Endothelial cell of umbilical vein (primary cell): ENCODE data around the gene TFF1. TPM values are rescaled to one million over a fixed set of nuclear protein-coding genes. Genes with fewer than 3 reads are reported as not detected.

Source experiments
- BruUV-seq: library from RNA; stranded (reverse); fragments of 400-500 nt; replicated peaks from 2 replicates; lab custom pipeline; 2021; lab: Mats Ljungman, UMichigan
- CTCF ChIA-PET: fragments of 300-600, 350-600 bp; sonication (Branson Sonifier 250); formaldehyde crosslinking; loops from one replicate; lab custom pipeline; 2021; ENCODE audit warnings: antibody characterized with exemption, inconsistent platforms; lab: Charles Lee
- POLR2A ChIA-PET: fragments of 300-600, 350-600 bp; sonication (Branson Sonifier 250); formaldehyde crosslinking; loops from one replicate; lab custom pipeline; 2021; ENCODE audit warnings: antibody characterized with exemption, inconsistent platforms; lab: Charles Lee
- DNase-seq: peaks from one replicate; pipeline ENCODE4 v3.0.0-alpha.2; 2011; ENCODE audit warnings: low read depth, low spot score
- FAIRE-seq: peaks from 2 replicates; lab custom pipeline; 2011; peaks lifted over from hg19 to GRCh38; lab: Jason Lieb, UNC
- H2AFZ ChIP-seq: 2 replicates; pipeline ENCODE4 v1.6.0; 2012; ENCODE audit warnings: low read depth, low read length, control low read depth, inconsistent platforms
- H3K27ac ChIP-seq: 2 replicates; pipeline ENCODE4 v1.5.1; 2011; ENCODE audit warnings: low read depth, mild to moderate bottlenecking, control low read depth, low read length, moderate library complexity; ENCODE audit not compliant: insufficient read depth
- H3K27me3 ChIP-seq, 2 experiments: 2 replicates each; pipeline versions ENCODE4 v1.6.0 to v1.6.1; 2011; ENCODE audit warnings: low read length in 2 of 2, mixed read lengths in 1 of 2; ENCODE audit not compliant: control insufficient read depth in 2 of 2, insufficient read depth in 2 of 2
- H3K36me3 ChIP-seq, 2 experiments: 2 replicates in 1 of 2; 3 replicates in 1 of 2; pipeline ENCODE4 v1.5.1; 2011; ENCODE audit warnings: low read length in 2 of 2, mild to moderate bottlenecking in 1 of 2, moderate library complexity in 1 of 2; ENCODE audit not compliant: control insufficient read depth in 2 of 2, insufficient read depth in 2 of 2; ENCODE audit errors: extremely low read depth in 1 of 2
- H3K4me1 ChIP-seq: 3 replicates; pipeline ENCODE4 v1.5.1; 2011; ENCODE audit warnings: mild to moderate bottlenecking, low read length; ENCODE audit not compliant: control insufficient read depth, insufficient read depth; ENCODE audit errors: extremely low read depth
- H3K4me2 ChIP-seq: 2 replicates; pipeline ENCODE4 v1.6.1; 2011; ENCODE audit warnings: low read length, control low read depth, mixed read lengths; ENCODE audit not compliant: insufficient read depth
- H3K4me3 ChIP-seq, 3 experiments: fragments of 200-600 bp in 1 of 3; sonication (generic), shearing (Covaris generic) in 1 of 3; replicated peaks in 1 of 3; 2 replicates each; pipeline ENCODE4 v1.5.1; 2011 to 2016; ENCODE audit warnings: control low read depth in 3 of 3, low read length in 3 of 3, mild to moderate bottlenecking in 2 of 3, inconsistent platforms in 1 of 3, low read depth in 1 of 3, moderate library complexity in 1 of 3; ENCODE audit not compliant: insufficient read depth in 1 of 3
- H3K79me2 ChIP-seq: 2 replicates; pipeline ENCODE4 v1.6.0; 2012; ENCODE audit warnings: low read length, inconsistent platforms; ENCODE audit not compliant: control insufficient read depth, insufficient read depth
- H3K9ac ChIP-seq: replicated peaks from 2 replicates; pipeline ENCODE3; 2011; ENCODE audit warnings: low read length, control low read depth; ENCODE audit not compliant: insufficient read depth; ENCODE audit errors: extremely low read depth
- H3K9me1 ChIP-seq: replicated peaks from 3 replicates; pipeline ENCODE4 v1.6.0; 2011; ENCODE audit warnings: mild to moderate bottlenecking, low read length; ENCODE audit not compliant: control insufficient read depth, insufficient read depth; ENCODE audit errors: extremely low read depth
- H3K9me3 ChIP-seq: replicated peaks from 2 replicates; pipeline ENCODE4 v1.5.1; 2012; ENCODE audit warnings: low read length, inconsistent platforms; ENCODE audit not compliant: control insufficient read depth, insufficient read depth
- H4K20me1 ChIP-seq: replicated peaks from 2 replicates; pipeline ENCODE3; 2011; ENCODE audit warnings: mild to moderate bottlenecking, low read length; ENCODE audit not compliant: control insufficient read depth, insufficient read depth; ENCODE audit errors: extremely low read depth
- EZH2 ChIP-seq: IDR thresholded peaks from 2 replicates; pipeline ENCODE4 v1.6.1; 2012; ENCODE audit warnings: borderline replicate concordance, low read depth, mild to moderate bottlenecking, moderate library complexity, low read length, inconsistent platforms; ENCODE audit not compliant: severe bottlenecking
- FOS ChIP-seq: IDR thresholded peaks from 2 replicates; pipeline ENCODE4 v1.6.1; 2011; ENCODE audit warnings: mild to moderate bottlenecking, low read length, moderate library complexity, borderline replicate concordance; ENCODE audit not compliant: insufficient read depth
- GATA2 ChIP-seq: IDR thresholded peaks from 2 replicates; pipeline ENCODE4 v1.7.0; 2011; ENCODE audit warnings: low read depth, mild to moderate bottlenecking, moderate library complexity, mixed read lengths, low read length; ENCODE audit not compliant: insufficient read length, insufficient read depth
- JUN ChIP-seq: IDR thresholded peaks from 2 replicates; pipeline ENCODE4 v1.6.1; 2011; ENCODE audit warnings: borderline replicate concordance, low read depth; ENCODE audit not compliant: insufficient read length, insufficient read depth
- MYC ChIP-seq: IDR thresholded peaks from one replicate; pipeline ENCODE4 v1.6.1; 2011; ENCODE audit warnings: mild to moderate bottlenecking, low read depth, low read length
- POLR2A ChIP-seq: IDR thresholded peaks from 2 replicates; pipeline ENCODE4 v1.6.1; 2012; ENCODE audit warnings: low read depth, mild to moderate bottlenecking, control low read depth, low read length
- POLR2AphosphoS5 ChIP-seq: IDR thresholded peaks from 2 replicates; pipeline ENCODE4 v1.6.1; 2012; ENCODE audit warnings: low read depth, mild to moderate bottlenecking, control low read depth, low read length, moderate library complexity; ENCODE audit not compliant: insufficient read depth
- dilution Hi-C: fragments of 300-500 bp; cut with MboI; formaldehyde crosslinking; loops from one replicate; pipeline ENCODE4 v1.15.0; 2019; ENCODE audit warnings: low sequenced_read_pairs; ENCODE audit not compliant: extremely low pct_ligation_motif_present
- intact Hi-C: fragments of 100-400 bp; cut with micrococcal nuclease; formaldehyde crosslinking; loops from one replicate; pipeline ENCODE4 v1.10.0; 2022
- polyA plus RNA-seq, 4 experiments: library from polyadenylated mRNA; depleted of rRNA in 3 of 4; stranded (reverse) in 3 of 4; unstranded in 1 of 4; fragments of >200 nt; gene quantifications; 2 replicates each; pipeline versions ENCODE4 v1.2.1 to v1.2.3, GENCODE V29; 2011 to 2012; ENCODE audit warnings: missing spikeins in 1 of 4
- total RNA-seq: library from RNA; stranded (reverse); gene quantifications from 2 replicates; pipeline ENCODE4 v1.2.3, GENCODE V29; 2021
- TF ChIP-seq, protein P1 (sequence below): IDR thresholded peaks from 2 replicates; pipeline ENCODE4 v1.6.1; 2011; ENCODE audit not compliant: insufficient read depth, insufficient read length
- TF ChIP-seq, protein P2 (sequence below), 2 donors: IDR thresholded peaks; 1 replicate in 1 of 2; 2 replicates in 1 of 2; pipeline ENCODE4 v1.5.1; 2011; ENCODE audit warnings: low read length in 2 of 2, mild to moderate bottlenecking in 2 of 2, moderate library complexity in 2 of 2, control low read depth in 1 of 2, inconsistent platforms in 1 of 2, low read depth in 1 of 2; ENCODE audit not compliant: insufficient read depth in 1 of 2; ENCODE audit errors: extremely low read depth in 1 of 2

The TFF1 gene
- total and polyA plus RNA-seq, 2 donors (not counting 3 experiments of a cell fraction or from before 2014, with no cell fraction given): not detected

DNA sequence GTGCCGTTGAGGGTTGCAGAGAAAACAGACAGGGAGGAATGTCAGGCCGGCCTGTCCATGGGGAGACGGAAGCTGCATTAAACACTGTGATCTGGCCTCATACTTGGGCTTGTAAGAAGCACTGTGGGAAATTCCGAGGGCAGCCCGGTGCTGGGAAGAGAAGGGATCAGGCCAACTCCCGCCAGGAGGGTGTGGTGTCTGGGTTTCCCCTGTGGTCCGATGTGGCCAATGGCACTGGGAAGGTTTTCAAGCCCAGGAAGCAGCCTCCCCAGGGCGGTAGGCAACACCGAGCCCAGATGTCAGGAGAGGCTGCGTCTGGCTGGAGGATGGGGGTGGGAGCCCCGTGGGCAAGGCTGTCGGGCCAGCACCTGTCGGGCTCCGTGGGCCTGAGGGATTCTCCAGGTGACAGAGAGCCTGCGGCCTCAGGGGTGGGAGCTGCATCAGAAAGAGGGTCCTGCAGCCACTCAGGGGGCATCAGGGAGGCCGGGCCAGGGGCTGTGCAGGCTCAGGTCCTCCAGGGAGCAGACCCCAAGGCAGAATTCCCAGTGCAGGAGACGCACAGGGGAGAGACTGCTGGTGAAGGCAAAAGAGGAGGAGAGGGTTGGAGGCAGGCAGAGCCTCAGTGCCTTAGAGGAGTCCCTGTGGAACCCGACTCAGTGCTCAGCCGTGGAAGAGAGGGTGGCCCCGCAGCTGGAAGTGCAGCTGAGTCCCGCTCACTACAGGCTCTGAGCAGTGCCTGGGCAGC, 45.7 kb upstream of the TFF1 start:
- no peaks in the 10 kb centered on the region for H3K9me1 ChIP-seq
- no peak for FAIRE-seq
- no peaks in the 10 kb centered on the region for H3K36me3 ChIP-seq
- dilution Hi-C loops: no loop called here
- H3K79me2 ChIP-seq: no peaks in the 10 kb centered on the region
- CTCF ChIA-PET: no interaction called here
- no peak overlapping the region for H2AFZ ChIP-seq
- H3K27me3 ChIP-seq: peaks cover 3 to 11% of the 10 kb centered on the region in 2 experiments
- no peaks in the 10 kb centered on the region for H3K4me1 ChIP-seq
- DNase-seq: no peak
- no peak overlapping the region for H3K4me3 ChIP-seq
- no peaks in the 10 kb centered on the region for H4K20me1 ChIP-seq
- no peaks in the 10 kb centered on the region for H3K9me3 ChIP-seq
- no peak overlapping the region for H3K9ac ChIP-seq
- no peak overlapping the region for H3K27ac ChIP-seq
- no peak overlapping the region for H3K4me2 ChIP-seq
- TF ChIP-seq POLR2A (no peak), FOS (no peak), EZH2 (no peak), MYC (no peak), JUN (no peak), GATA2 (no peak), POLR2AphosphoS5 (no peak)
- TF ChIP-seq, protein P1, sequence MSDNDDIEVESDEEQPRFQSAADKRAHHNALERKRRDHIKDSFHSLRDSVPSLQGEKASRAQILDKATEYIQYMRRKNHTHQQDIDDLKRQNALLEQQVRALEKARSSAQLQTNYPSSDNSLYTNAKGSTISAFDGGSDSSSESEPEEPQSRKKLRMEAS: no peak
- TF ChIP-seq, protein P2, sequence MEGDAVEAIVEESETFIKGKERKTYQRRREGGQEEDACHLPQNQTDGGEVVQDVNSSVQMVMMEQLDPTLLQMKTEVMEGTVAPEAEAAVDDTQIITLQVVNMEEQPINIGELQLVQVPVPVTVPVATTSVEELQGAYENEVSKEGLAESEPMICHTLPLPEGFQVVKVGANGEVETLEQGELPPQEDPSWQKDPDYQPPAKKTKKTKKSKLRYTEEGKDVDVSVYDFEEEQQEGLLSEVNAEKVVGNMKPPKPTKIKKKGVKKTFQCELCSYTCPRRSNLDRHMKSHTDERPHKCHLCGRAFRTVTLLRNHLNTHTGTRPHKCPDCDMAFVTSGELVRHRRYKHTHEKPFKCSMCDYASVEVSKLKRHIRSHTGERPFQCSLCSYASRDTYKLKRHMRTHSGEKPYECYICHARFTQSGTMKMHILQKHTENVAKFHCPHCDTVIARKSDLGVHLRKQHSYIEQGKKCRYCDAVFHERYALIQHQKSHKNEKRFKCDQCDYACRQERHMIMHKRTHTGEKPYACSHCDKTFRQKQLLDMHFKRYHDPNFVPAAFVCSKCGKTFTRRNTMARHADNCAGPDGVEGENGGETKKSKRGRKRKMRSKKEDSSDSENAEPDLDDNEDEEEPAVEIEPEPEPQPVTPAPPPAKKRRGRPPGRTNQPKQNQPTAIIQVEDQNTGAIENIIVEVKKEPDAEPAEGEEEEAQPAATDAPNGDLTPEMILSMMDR (IDR thresholded peaks at IDR 0.05; ENCODE audit: extremely low read depth in 1 of 2, insufficient read depth in 1 of 2, low read depth in 1 of 2, low read length in 2 of 2): no peak
- no TSS peak for BruUV-seq
- intact Hi-C loops: no loop called here
- POLR2A ChIA-PET: no interaction called here
